ENCODE results near the gene GPALPP1.

DNA sequence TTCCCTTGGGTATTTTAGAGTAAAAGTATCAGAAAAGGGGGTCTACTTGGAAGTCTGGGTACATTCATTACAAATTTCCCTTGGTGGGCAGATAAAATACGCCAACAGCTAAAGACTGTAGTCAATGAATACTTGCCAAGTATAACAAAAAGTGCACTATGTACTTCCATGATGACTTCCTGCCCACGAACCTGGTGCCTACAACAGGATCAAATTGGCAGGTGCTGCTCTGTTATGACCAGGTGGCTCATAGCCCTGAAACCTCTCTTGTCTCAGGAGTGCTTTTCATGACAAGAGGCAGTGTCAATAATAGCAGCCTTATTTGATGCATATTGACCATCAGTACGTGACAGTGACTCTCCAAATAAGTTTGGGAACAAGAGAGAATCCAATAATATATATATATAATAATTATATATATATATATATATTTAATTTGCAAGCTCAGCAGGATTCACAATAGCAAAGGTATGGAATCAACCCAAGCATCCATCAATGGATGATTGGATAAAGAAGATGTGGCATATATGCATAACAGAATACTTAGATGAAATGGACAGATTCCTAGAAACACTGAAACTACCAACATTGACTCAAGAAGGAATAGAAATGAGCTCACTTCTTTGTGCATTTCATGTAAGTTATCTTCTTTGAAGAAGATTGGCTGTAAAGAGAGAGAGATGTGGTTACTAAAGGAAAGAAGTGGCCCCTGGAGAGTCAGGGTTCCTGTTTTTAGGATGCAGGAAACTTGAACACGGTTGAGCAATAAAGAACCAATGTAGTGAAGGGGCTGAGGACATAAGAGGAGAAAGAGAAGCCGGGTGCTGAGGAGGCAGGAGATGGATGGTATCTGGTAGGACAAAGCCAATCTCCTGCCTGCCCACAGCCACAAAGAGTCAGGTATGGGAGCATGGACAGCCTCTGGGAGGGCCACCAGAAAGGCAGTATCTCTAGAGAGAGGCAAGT, 79.0 kb downstream of the GPALPP1 start:
- TF ChIP-seq, protein P1, sequence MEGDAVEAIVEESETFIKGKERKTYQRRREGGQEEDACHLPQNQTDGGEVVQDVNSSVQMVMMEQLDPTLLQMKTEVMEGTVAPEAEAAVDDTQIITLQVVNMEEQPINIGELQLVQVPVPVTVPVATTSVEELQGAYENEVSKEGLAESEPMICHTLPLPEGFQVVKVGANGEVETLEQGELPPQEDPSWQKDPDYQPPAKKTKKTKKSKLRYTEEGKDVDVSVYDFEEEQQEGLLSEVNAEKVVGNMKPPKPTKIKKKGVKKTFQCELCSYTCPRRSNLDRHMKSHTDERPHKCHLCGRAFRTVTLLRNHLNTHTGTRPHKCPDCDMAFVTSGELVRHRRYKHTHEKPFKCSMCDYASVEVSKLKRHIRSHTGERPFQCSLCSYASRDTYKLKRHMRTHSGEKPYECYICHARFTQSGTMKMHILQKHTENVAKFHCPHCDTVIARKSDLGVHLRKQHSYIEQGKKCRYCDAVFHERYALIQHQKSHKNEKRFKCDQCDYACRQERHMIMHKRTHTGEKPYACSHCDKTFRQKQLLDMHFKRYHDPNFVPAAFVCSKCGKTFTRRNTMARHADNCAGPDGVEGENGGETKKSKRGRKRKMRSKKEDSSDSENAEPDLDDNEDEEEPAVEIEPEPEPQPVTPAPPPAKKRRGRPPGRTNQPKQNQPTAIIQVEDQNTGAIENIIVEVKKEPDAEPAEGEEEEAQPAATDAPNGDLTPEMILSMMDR (IDR thresholded peaks at IDR 0.05; ENCODE audit: low read depth, low read length, poor library complexity, severe bottlenecking), result no peak
- TF ChIP-seq EZH2phosphoT487 (IDR thresholded peaks at IDR 0.05; ENCODE audit: borderline replicate concordance, low read length), result no peak

Data from DOHH2 (cell line).